Measurements from ENCODE around the gene NDNF.

GRCh38 chr4:121072224-121073003 is at the start of gene NDNF:
- TF ChIP-seq CTCF (IDR thresholded peaks at IDR 0.05) (no peak), EP300 (IDR thresholded peaks at IDR 0.05) (no peak), POLR2AphosphoS5 (IDR thresholded peaks at IDR 0.05) (peak in 1 of 2 donors; percentile 30)
